Endothelial cell of umbilical vein (primary cell): ENCODE measurements around the gene KIF24. TPM values are rescaled to one million over a fixed set of nuclear protein-coding genes. Genes with fewer than 3 reads are reported as not detected.
A peak's percentile ranks its signal among the peaks of the same experiment; 100 is the strongest.

Experiments
- Bru-seq: library from RNA; stranded (reverse); fragments of 400-500 nt; gene quantifications from one replicate; lab custom pipeline; 2021; lab: Mats Ljungman, UMichigan
- BruChase-seq, 2 experiments: library from RNA; stranded (reverse); fragments of 400-500 nt; gene quantifications; one replicate each; lab custom pipeline; 2021; lab: Mats Ljungman, UMichigan
- BruUV-seq: library from RNA; stranded (reverse); fragments of 400-500 nt; replicated peaks from 2 replicates; lab custom pipeline; 2021; lab: Mats Ljungman, UMichigan
- CTCF ChIA-PET: fragments of 300-600, 350-600 bp; sonication (Branson Sonifier 250); formaldehyde crosslinking; loops from one replicate; lab custom pipeline; 2021; ENCODE audit warnings: antibody characterized with exemption, inconsistent platforms; lab: Charles Lee
- POLR2A ChIA-PET: fragments of 300-600, 350-600 bp; sonication (Branson Sonifier 250); formaldehyde crosslinking; loops from one replicate; lab custom pipeline; 2021; ENCODE audit warnings: antibody characterized with exemption, inconsistent platforms; lab: Charles Lee
- DNase-seq: peaks from one replicate; pipeline ENCODE4 v3.0.0-alpha.2; 2011; ENCODE audit warnings: low read depth, low spot score
- FAIRE-seq: peaks from 2 replicates; lab custom pipeline; 2011; peaks lifted over from hg19 to GRCh38; lab: Jason Lieb, UNC
- H2AFZ ChIP-seq: 2 replicates; pipeline ENCODE4 v1.6.0; 2012; ENCODE audit warnings: low read depth, low read length, control low read depth, inconsistent platforms
- H3K27ac ChIP-seq: 2 replicates; pipeline ENCODE4 v1.5.1; 2011; ENCODE audit warnings: low read depth, mild to moderate bottlenecking, control low read depth, low read length, moderate library complexity; ENCODE audit not compliant: insufficient read depth
- H3K27me3 ChIP-seq, 2 experiments: 2 replicates each; pipeline versions ENCODE4 v1.6.0 to v1.6.1; 2011; ENCODE audit warnings: low read length in 2 of 2, mixed read lengths in 1 of 2; ENCODE audit not compliant: control insufficient read depth in 2 of 2, insufficient read depth in 2 of 2
- H3K36me3 ChIP-seq, 2 experiments: 2 replicates in 1 of 2; 3 replicates in 1 of 2; pipeline ENCODE4 v1.5.1; 2011; ENCODE audit warnings: low read length in 2 of 2, mild to moderate bottlenecking in 1 of 2, moderate library complexity in 1 of 2; ENCODE audit not compliant: control insufficient read depth in 2 of 2, insufficient read depth in 2 of 2; ENCODE audit errors: extremely low read depth in 1 of 2
- H3K4me1 ChIP-seq: 3 replicates; pipeline ENCODE4 v1.5.1; 2011; ENCODE audit warnings: mild to moderate bottlenecking, low read length; ENCODE audit not compliant: control insufficient read depth, insufficient read depth; ENCODE audit errors: extremely low read depth
- H3K4me2 ChIP-seq: 2 replicates; pipeline ENCODE4 v1.6.1; 2011; ENCODE audit warnings: low read length, control low read depth, mixed read lengths; ENCODE audit not compliant: insufficient read depth
- H3K4me3 ChIP-seq, 3 experiments: fragments of 200-600 bp in 1 of 3; sonication (generic), shearing (Covaris generic) in 1 of 3; replicated peaks in 1 of 3; 2 replicates each; pipeline ENCODE4 v1.5.1; 2011 to 2016; ENCODE audit warnings: control low read depth in 3 of 3, low read length in 3 of 3, mild to moderate bottlenecking in 2 of 3, inconsistent platforms in 1 of 3, low read depth in 1 of 3, moderate library complexity in 1 of 3; ENCODE audit not compliant: insufficient read depth in 1 of 3
- H3K79me2 ChIP-seq: 2 replicates; pipeline ENCODE4 v1.6.0; 2012; ENCODE audit warnings: low read length, inconsistent platforms; ENCODE audit not compliant: control insufficient read depth, insufficient read depth
- H3K9ac ChIP-seq: replicated peaks from 2 replicates; pipeline ENCODE3; 2011; ENCODE audit warnings: low read length, control low read depth; ENCODE audit not compliant: insufficient read depth; ENCODE audit errors: extremely low read depth
- H3K9me1 ChIP-seq: replicated peaks from 3 replicates; pipeline ENCODE4 v1.6.0; 2011; ENCODE audit warnings: mild to moderate bottlenecking, low read length; ENCODE audit not compliant: control insufficient read depth, insufficient read depth; ENCODE audit errors: extremely low read depth
- H3K9me3 ChIP-seq: replicated peaks from 2 replicates; pipeline ENCODE4 v1.5.1; 2012; ENCODE audit warnings: low read length, inconsistent platforms; ENCODE audit not compliant: control insufficient read depth, insufficient read depth
- H4K20me1 ChIP-seq: replicated peaks from 2 replicates; pipeline ENCODE3; 2011; ENCODE audit warnings: mild to moderate bottlenecking, low read length; ENCODE audit not compliant: control insufficient read depth, insufficient read depth; ENCODE audit errors: extremely low read depth
- EZH2 ChIP-seq: IDR thresholded peaks from 2 replicates; pipeline ENCODE4 v1.6.1; 2012; ENCODE audit warnings: borderline replicate concordance, low read depth, mild to moderate bottlenecking, moderate library complexity, low read length, inconsistent platforms; ENCODE audit not compliant: severe bottlenecking
- FOS ChIP-seq: IDR thresholded peaks from 2 replicates; pipeline ENCODE4 v1.6.1; 2011; ENCODE audit warnings: mild to moderate bottlenecking, low read length, moderate library complexity, borderline replicate concordance; ENCODE audit not compliant: insufficient read depth
- GATA2 ChIP-seq: IDR thresholded peaks from 2 replicates; pipeline ENCODE4 v1.7.0; 2011; ENCODE audit warnings: low read depth, mild to moderate bottlenecking, moderate library complexity, mixed read lengths, low read length; ENCODE audit not compliant: insufficient read length, insufficient read depth
- JUN ChIP-seq: IDR thresholded peaks from 2 replicates; pipeline ENCODE4 v1.6.1; 2011; ENCODE audit warnings: borderline replicate concordance, low read depth; ENCODE audit not compliant: insufficient read length, insufficient read depth
- POLR2A ChIP-seq: IDR thresholded peaks from 2 replicates; pipeline ENCODE4 v1.6.1; 2012; ENCODE audit warnings: low read depth, mild to moderate bottlenecking, control low read depth, low read length
- POLR2AphosphoS5 ChIP-seq: IDR thresholded peaks from 2 replicates; pipeline ENCODE4 v1.6.1; 2012; ENCODE audit warnings: low read depth, mild to moderate bottlenecking, control low read depth, low read length, moderate library complexity; ENCODE audit not compliant: insufficient read depth
- dilution Hi-C: fragments of 300-500 bp; cut with MboI; formaldehyde crosslinking; loops from one replicate; pipeline ENCODE4 v1.15.0; 2019; ENCODE audit warnings: low sequenced_read_pairs; ENCODE audit not compliant: extremely low pct_ligation_motif_present
- intact Hi-C: fragments of 100-400 bp; cut with micrococcal nuclease; formaldehyde crosslinking; loops from one replicate; pipeline ENCODE4 v1.10.0; 2022
- long read RNA-seq: library from polyadenylated mRNA; stranded (forward); transcript quantifications from one replicate; pipeline ENCODE4 v2.0.0, GENCODE V29; 2021
- polyA minus RNA-seq, 3 experiments: library from RNA; depleted of rRNA, polyadenylated mRNA; stranded (reverse); fragments of >200 nt; gene quantifications; 1 replicate in 1 of 3; 2 replicates in 2 of 3; pipeline ENCODE4 v1.2.3, GENCODE V29; 2011
- polyA plus RNA-seq, 4 experiments: library from polyadenylated mRNA; depleted of rRNA in 3 of 4; stranded (reverse) in 3 of 4; unstranded in 1 of 4; fragments of >200 nt; gene quantifications; 2 replicates each; pipeline versions ENCODE4 v1.2.1 to v1.2.3, GENCODE V29; 2011 to 2012; ENCODE audit warnings: missing spikeins in 1 of 4
- total RNA-seq: library from RNA; stranded (reverse); gene quantifications from 2 replicates; pipeline ENCODE4 v1.2.3, GENCODE V29; 2021
- TF ChIP-seq, protein P1 (sequence below): IDR thresholded peaks from 2 replicates; pipeline ENCODE4 v1.6.1; 2011; ENCODE audit not compliant: insufficient read depth, insufficient read length
- TF ChIP-seq, protein P2 (sequence below), 2 donors: IDR thresholded peaks; 1 replicate in 1 of 2; 2 replicates in 1 of 2; pipeline ENCODE4 v1.5.1; 2011; ENCODE audit warnings: low read length in 2 of 2, mild to moderate bottlenecking in 2 of 2, moderate library complexity in 2 of 2, control low read depth in 1 of 2, inconsistent platforms in 1 of 2, low read depth in 1 of 2; ENCODE audit not compliant: insufficient read depth in 1 of 2; ENCODE audit errors: extremely low read depth in 1 of 2

The KIF24 gene, protein sequence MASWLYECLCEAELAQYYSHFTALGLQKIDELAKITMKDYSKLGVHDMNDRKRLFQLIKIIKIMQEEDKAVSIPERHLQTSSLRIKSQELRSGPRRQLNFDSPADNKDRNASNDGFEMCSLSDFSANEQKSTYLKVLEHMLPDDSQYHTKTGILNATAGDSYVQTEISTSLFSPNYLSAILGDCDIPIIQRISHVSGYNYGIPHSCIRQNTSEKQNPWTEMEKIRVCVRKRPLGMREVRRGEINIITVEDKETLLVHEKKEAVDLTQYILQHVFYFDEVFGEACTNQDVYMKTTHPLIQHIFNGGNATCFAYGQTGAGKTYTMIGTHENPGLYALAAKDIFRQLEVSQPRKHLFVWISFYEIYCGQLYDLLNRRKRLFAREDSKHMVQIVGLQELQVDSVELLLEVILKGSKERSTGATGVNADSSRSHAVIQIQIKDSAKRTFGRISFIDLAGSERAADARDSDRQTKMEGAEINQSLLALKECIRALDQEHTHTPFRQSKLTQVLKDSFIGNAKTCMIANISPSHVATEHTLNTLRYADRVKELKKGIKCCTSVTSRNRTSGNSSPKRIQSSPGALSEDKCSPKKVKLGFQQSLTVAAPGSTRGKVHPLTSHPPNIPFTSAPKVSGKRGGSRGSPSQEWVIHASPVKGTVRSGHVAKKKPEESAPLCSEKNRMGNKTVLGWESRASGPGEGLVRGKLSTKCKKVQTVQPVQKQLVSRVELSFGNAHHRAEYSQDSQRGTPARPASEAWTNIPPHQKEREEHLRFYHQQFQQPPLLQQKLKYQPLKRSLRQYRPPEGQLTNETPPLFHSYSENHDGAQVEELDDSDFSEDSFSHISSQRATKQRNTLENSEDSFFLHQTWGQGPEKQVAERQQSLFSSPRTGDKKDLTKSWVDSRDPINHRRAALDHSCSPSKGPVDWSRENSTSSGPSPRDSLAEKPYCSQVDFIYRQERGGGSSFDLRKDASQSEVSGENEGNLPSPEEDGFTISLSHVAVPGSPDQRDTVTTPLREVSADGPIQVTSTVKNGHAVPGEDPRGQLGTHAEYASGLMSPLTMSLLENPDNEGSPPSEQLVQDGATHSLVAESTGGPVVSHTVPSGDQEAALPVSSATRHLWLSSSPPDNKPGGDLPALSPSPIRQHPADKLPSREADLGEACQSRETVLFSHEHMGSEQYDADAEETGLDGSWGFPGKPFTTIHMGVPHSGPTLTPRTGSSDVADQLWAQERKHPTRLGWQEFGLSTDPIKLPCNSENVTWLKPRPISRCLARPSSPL (N-terminal part only)
- 4.5 and 4.8 TPM in 2 replicates for total RNA-seq
- polyA plus RNA-seq, result 2.1 and 2.2 TPM in 2 replicates
- 2.4 and 2.5 TPM in 2 replicates for polyA plus RNA-seq (2011; cell fraction: cytosol; rRNA removed)
- polyA plus RNA-seq (2011; cell fraction: nucleus; rRNA removed), result 5.5 and 6.6 TPM in 2 replicates
- 1.4 and 2.6 TPM in 2 replicates for polyA plus RNA-seq (2012)
- 5.9 and 6.6 TPM in 2 replicates for polyA minus RNA-seq
- polyA minus RNA-seq (2011; cell fraction: cytosol; rRNA and poly(A)+ RNA removed), result 8.5 TPM
- 4.9 and 7.8 TPM in 2 replicates for polyA minus RNA-seq (2011; cell fraction: nucleus; rRNA and poly(A)+ RNA removed)
- Bru-seq, nascent RNA, result percentile 53 among the genes with signal in this experiment
- BruChase-seq, experiment 1, labeled RNA remaining after a 6-hour chase, result percentile 45 among the genes with signal in this experiment
- BruChase-seq, experiment 2, labeled RNA remaining after a 2-hour chase, result percentile 49 among the genes with signal in this experiment
- long read RNA-seq, partial matches to known transcripts, result 2 of 3 reads
- long read RNA-seq, other reads (novel, unspliced or antisense), result 1 of 3 reads

DNA sequence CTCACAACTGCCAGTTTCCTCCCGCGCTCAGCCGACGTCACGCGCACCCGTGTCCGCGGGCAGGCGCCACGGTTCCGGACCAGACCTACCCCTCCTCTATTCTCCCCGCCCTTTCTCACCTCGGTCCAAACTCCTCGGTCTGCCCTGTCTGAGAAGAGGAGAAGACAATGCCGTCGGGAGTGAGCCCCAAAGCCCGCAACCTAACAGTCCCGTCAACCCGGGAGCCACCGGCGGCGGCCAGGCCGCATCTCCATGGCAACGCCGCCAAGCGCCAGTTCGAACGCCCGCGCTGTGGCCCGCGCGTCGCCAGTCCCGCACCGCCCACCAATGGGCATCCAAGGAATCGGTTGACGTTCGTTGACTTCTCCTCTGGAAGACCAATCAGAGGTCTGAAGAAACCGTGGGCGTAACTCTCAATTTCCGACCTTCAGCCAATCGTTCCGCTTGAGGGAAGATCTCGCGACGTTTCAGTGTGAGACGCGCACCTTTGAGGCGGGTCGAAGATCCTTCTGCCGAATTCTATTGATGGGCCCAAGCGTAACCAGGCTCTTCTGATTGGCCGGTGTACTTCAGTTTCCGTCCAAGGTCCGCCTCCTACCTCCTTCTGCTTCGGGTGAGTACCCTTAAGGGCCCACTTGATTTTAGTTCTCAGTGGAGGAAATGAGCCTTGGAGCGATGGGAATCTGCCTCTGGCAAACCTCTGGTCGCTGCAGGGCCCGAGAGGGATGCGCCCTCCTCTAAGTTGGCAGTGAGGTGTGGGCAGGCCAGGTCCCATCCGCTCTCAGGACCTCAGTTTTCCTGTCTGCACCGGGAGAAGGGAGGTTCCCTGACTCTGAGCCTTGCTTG lies at the start of gene KIF24, which contains the start of gene NUDT2:
Gene KIF24 (minus strand): TSS at position 282 of the 846 bp plus-strand sequence. CDS start 17,922 bp downstream, outside the sequence.
Gene NUDT2 (plus strand): TSS at position 583 of the 846 bp plus-strand sequence. CDS start 9,471 bp downstream, outside the sequence.
- H3K79me2 ChIP-seq, result peaks cover 9% of the 10 kb centered on the region
- H3K27ac ChIP-seq, result peak within 1 kb of the TSS; percentile 89
- TF ChIP-seq EZH2 (no peak), FOS (no peak), POLR2A (peak; percentile 91), POLR2AphosphoS5 (peak; percentile 59), GATA2 (no peak), JUN (no peak)
- TF ChIP-seq, protein P1, sequence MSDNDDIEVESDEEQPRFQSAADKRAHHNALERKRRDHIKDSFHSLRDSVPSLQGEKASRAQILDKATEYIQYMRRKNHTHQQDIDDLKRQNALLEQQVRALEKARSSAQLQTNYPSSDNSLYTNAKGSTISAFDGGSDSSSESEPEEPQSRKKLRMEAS, result peak; percentile 4
- TF ChIP-seq, protein P2, sequence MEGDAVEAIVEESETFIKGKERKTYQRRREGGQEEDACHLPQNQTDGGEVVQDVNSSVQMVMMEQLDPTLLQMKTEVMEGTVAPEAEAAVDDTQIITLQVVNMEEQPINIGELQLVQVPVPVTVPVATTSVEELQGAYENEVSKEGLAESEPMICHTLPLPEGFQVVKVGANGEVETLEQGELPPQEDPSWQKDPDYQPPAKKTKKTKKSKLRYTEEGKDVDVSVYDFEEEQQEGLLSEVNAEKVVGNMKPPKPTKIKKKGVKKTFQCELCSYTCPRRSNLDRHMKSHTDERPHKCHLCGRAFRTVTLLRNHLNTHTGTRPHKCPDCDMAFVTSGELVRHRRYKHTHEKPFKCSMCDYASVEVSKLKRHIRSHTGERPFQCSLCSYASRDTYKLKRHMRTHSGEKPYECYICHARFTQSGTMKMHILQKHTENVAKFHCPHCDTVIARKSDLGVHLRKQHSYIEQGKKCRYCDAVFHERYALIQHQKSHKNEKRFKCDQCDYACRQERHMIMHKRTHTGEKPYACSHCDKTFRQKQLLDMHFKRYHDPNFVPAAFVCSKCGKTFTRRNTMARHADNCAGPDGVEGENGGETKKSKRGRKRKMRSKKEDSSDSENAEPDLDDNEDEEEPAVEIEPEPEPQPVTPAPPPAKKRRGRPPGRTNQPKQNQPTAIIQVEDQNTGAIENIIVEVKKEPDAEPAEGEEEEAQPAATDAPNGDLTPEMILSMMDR (IDR thresholded peaks at IDR 0.05; ENCODE audit: extremely low read depth in 1 of 2, insufficient read depth in 1 of 2, low read depth in 1 of 2, low read length in 2 of 2), result no peak
- ChIA-PET POLR2A (no interaction called here), CTCF (no interaction called here)
- no peaks in the 10 kb centered on the region for H3K27me3 ChIP-seq
- FAIRE-seq (peak; percentile 100), DNase-seq (peak; percentile 100)
- intact Hi-C loops, result loop anchor here (5.0 kb wide), 1 partner anchor 77 kb away; no protein-coding TSS in a partner anchor
- no peaks in the 10 kb centered on the region for H3K9me1 ChIP-seq
- peak within 1 kb of the TSS; percentile 91 for H3K9ac ChIP-seq
- H3K4me3 ChIP-seq, result peak within 1 kb of the TSS; percentile 75 to 89 (median 87)
- no peaks in the 10 kb centered on the region for H3K36me3 ChIP-seq
- no peaks in the 10 kb centered on the region for H4K20me1 ChIP-seq
- BruUV-seq, result no TSS peak
- dilution Hi-C loops, result no loop called here
- peaks cover 8% of the 10 kb centered on the region for H3K4me1 ChIP-seq
- H3K4me2 ChIP-seq, result peak within 1 kb of the TSS; percentile 84
- no peaks in the 10 kb centered on the region for H3K9me3 ChIP-seq
- peak within 1 kb of the TSS; percentile 97 for H2AFZ ChIP-seq
